SK-N-MC (cell line): ENCODE measurements around the gene ASIC2.

Source experiments
- EZH2 ChIP-seq: fragments of 200-600 bp; sonication (generic); IDR thresholded peaks from one replicate; pipeline ENCODE4 v1.6.1; 2017; ENCODE audit warnings: antibody characterized with exemption
- FOXP2 ChIP-seq: optimal IDR thresholded peaks from 2 replicates; pipeline ENCODE3; 2011; ENCODE audit warnings: mild to moderate bottlenecking, moderate library complexity; ENCODE audit not compliant: insufficient read depth; ENCODE audit errors: extremely low read length, control extremely low read depth
- POLR2AphosphoS5 ChIP-seq: IDR thresholded peaks from 2 replicates; pipeline ENCODE4 v1.6.1; 2012; ENCODE audit warnings: mild to moderate bottlenecking, low read depth, low read length, borderline replicate concordance

GRCh38 chr17:33240362-33240761 lies 52.7 kb downstream of the ASIC2 start:
- no peak for TF ChIP-seq EZH2
- TF ChIP-seq POLR2AphosphoS5, result no peak
- TF ChIP-seq FOXP2, result no peak
